ENCODE results near the gene NAALADL2. TPM values are rescaled to one million over a fixed set of nuclear protein-coding genes. Genes with fewer than 3 reads are reported as not detected.

NAALADL2 gene
- polyA plus RNA-seq, 1 donor from 2014 or later = 1.6 TPM

DNA sequence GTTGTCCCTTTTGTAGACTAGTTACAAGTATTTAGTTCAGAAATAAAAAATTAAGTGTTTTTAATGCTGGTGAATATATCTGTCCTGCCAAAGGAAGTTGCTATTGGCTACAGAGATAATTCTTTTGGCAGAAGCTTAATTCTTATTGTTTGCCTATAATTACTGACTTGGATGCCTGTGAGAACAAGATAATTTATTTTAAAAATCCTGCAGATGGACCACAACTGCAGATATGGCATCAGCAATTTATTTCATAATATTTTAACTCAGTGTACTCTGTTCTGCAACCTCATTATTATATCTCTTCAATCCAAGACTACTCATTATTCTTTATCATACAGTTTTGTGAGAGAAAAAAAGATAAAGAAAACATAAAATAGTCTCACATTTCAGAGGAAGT lies 789.8 kb downstream of the NAALADL2 start:
- Histone ChIP-seq H3K4me3 (ENCODE audit: low read length) (no peak overlapping the region), H3K27me3 (ENCODE audit: insufficient read depth, low read depth, low read length) (no peaks in the 10 kb centered on the region), H3K9ac (ENCODE audit: low read length) (no peak overlapping the region), H3F3A (ENCODE audit: insufficient read depth, low read length, poor library complexity, severe bottlenecking) (no peaks in the 10 kb centered on the region), H3K36me3 (ENCODE audit: insufficient read depth, low read length) (no peaks in the 10 kb centered on the region), H3K27ac (ENCODE audit: low read length) (no peak overlapping the region), H3K79me2 (replicated peaks; ENCODE audit: insufficient read depth, low read length) (no peaks in the 10 kb centered on the region), H4K20me1 (ENCODE audit: insufficient read depth) (no peaks in the 10 kb centered on the region), H2AFZ (ENCODE audit: low read depth, low read length) (no peak overlapping the region), H3K9me3 (ENCODE audit: low read length) (no peaks in the 10 kb centered on the region), H3K9me2 (ENCODE audit: insufficient read depth, low read length) (no peaks in the 10 kb centered on the region), H3K4me2 (ENCODE audit: low read length) (no peak overlapping the region)
- TF ChIP-seq, protein P1, sequence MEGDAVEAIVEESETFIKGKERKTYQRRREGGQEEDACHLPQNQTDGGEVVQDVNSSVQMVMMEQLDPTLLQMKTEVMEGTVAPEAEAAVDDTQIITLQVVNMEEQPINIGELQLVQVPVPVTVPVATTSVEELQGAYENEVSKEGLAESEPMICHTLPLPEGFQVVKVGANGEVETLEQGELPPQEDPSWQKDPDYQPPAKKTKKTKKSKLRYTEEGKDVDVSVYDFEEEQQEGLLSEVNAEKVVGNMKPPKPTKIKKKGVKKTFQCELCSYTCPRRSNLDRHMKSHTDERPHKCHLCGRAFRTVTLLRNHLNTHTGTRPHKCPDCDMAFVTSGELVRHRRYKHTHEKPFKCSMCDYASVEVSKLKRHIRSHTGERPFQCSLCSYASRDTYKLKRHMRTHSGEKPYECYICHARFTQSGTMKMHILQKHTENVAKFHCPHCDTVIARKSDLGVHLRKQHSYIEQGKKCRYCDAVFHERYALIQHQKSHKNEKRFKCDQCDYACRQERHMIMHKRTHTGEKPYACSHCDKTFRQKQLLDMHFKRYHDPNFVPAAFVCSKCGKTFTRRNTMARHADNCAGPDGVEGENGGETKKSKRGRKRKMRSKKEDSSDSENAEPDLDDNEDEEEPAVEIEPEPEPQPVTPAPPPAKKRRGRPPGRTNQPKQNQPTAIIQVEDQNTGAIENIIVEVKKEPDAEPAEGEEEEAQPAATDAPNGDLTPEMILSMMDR (IDR thresholded peaks at IDR 0.05; ENCODE audit: poor library complexity, severe bottlenecking) = no peak
- TF ChIP-seq POLR2AphosphoS5 (IDR thresholded peaks at IDR 0.05) = no peak
- TF ChIP-seq TAF1 (IDR thresholded peaks at IDR 0.05; ENCODE audit: low read depth) = no peak
- TF ChIP-seq, protein P2, sequence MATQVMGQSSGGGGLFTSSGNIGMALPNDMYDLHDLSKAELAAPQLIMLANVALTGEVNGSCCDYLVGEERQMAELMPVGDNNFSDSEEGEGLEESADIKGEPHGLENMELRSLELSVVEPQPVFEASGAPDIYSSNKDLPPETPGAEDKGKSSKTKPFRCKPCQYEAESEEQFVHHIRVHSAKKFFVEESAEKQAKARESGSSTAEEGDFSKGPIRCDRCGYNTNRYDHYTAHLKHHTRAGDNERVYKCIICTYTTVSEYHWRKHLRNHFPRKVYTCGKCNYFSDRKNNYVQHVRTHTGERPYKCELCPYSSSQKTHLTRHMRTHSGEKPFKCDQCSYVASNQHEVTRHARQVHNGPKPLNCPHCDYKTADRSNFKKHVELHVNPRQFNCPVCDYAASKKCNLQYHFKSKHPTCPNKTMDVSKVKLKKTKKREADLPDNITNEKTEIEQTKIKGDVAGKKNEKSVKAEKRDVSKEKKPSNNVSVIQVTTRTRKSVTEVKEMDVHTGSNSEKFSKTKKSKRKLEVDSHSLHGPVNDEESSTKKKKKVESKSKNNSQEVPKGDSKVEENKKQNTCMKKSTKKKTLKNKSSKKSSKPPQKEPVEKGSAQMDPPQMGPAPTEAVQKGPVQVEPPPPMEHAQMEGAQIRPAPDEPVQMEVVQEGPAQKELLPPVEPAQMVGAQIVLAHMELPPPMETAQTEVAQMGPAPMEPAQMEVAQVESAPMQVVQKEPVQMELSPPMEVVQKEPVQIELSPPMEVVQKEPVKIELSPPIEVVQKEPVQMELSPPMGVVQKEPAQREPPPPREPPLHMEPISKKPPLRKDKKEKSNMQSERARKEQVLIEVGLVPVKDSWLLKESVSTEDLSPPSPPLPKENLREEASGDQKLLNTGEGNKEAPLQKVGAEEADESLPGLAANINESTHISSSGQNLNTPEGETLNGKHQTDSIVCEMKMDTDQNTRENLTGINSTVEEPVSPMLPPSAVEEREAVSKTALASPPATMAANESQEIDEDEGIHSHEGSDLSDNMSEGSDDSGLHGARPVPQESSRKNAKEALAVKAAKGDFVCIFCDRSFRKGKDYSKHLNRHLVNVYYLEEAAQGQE (IDR thresholded peaks at IDR 0.05; ENCODE audit: borderline replicate concordance) = no peak
- TF ChIP-seq EP300 (conservative IDR thresholded peaks at IDR 0.05; ENCODE audit: poor library complexity, severe bottlenecking) = no peak
- no peak for TF ChIP-seq SMC3 (conservative IDR thresholded peaks at IDR 0.05; ENCODE audit: poor library complexity)
- TF ChIP-seq MXI1 (conservative IDR thresholded peaks at IDR 0.05; ENCODE audit: poor library complexity, severe bottlenecking) = no peak
- TF ChIP-seq RAD21 (conservative IDR thresholded peaks at IDR 0.05) = no peak

DNA sequence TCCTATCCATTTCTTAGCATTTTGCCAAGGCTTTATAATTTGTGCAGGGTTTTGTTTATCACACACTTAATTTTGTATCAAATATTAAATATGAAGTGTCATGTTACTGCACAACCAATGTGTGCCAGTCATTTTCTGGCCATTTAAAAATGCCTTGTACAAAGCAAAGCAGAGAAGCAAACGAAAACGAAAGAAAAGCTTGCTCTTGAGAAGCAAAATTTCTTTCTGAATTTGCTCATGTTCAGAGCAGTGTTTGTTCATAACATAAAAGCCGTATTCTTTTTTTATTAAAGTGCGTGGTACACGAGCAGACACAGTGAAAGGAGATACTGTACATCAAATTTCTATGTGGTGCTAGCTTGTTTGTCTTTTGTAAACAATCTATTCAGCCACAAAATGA lies 792.6 kb downstream of the NAALADL2 start:
- Histone ChIP-seq H3K9ac (ENCODE audit: low read length) (no peak overlapping the region), H3K79me2 (replicated peaks; ENCODE audit: insufficient read depth, low read length) (no peaks in the 10 kb centered on the region), H3K36me3 (ENCODE audit: insufficient read depth, low read length) (no peaks in the 10 kb centered on the region), H2AFZ (ENCODE audit: low read depth, low read length) (no peak overlapping the region), H3K9me2 (ENCODE audit: insufficient read depth, low read length) (no peaks in the 10 kb centered on the region), H3K9me3 (ENCODE audit: low read length) (no peaks in the 10 kb centered on the region), H3K4me3 (ENCODE audit: low read length) (no peak overlapping the region), H3F3A (ENCODE audit: insufficient read depth, low read length, poor library complexity, severe bottlenecking) (no peaks in the 10 kb centered on the region), H3K27me3 (ENCODE audit: insufficient read depth, low read depth, low read length) (no peaks in the 10 kb centered on the region), H3K4me2 (ENCODE audit: low read length) (no peak overlapping the region), H4K20me1 (ENCODE audit: insufficient read depth) (no peaks in the 10 kb centered on the region), H3K27ac (ENCODE audit: low read length) (no peak overlapping the region)
- no peak for TF ChIP-seq MXI1 (conservative IDR thresholded peaks at IDR 0.05; ENCODE audit: poor library complexity, severe bottlenecking)
- no peak for TF ChIP-seq TAF1 (IDR thresholded peaks at IDR 0.05; ENCODE audit: low read depth)
- no peak for TF ChIP-seq POLR2AphosphoS5 (IDR thresholded peaks at IDR 0.05)
- TF ChIP-seq, protein P2 (IDR thresholded peaks at IDR 0.05; ENCODE audit: borderline replicate concordance) = no peak
- no peak for TF ChIP-seq EP300 (conservative IDR thresholded peaks at IDR 0.05; ENCODE audit: poor library complexity, severe bottlenecking)
- no peak for TF ChIP-seq EZH2 (IDR thresholded peaks at IDR 0.05; ENCODE audit: borderline replicate concordance, insufficient read depth, low read length, poor library complexity, severe bottlenecking)
- TF ChIP-seq, protein P1 (IDR thresholded peaks at IDR 0.05; ENCODE audit: poor library complexity, severe bottlenecking) = no peak
- no peak for TF ChIP-seq SMC3 (conservative IDR thresholded peaks at IDR 0.05; ENCODE audit: poor library complexity)
- no peak for TF ChIP-seq RAD21 (conservative IDR thresholded peaks at IDR 0.05)
